NCI-H1417 treated with DMSO at 0.1 percent for 48 hours (cell line): ENCODE results near the gene ERC2.

Experiments used
- DNase-seq: peaks from one replicate; lab custom pipeline; 2025; lab: John Stamatoyannopoulos, UW

Gene ERC2

DNA sequence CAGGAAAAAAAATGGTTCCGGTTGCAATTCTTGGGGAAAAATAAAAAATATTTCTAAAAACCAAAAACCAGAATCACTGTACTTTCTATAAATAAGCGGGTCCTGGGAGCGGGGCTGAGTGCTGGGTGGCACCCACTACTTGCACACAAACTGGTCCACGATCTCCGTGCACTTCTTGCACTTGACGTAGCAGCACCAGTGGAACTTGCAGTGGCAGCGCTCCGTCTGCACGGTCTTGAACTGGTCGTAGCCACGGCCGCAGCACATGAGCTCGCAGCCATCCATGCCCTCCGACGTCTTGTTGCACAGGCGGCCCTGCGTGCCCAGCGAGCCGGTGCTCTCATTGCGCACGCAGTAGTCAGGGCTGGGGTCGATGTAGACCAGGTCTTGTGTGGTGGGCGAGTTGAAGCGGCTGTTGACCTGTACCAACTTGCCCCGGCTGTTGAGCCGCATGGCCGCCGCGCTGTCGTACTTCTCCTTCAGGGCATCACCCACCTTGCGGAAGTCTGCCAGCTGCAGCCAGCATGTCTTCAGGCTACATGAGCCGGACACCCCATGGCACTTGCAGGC is 998.2 kb downstream of the ERC2 start:
- DNase-seq, result no peak

- no peak for DNase-seq
These were observed 1000.0 kb downstream of the ERC2 start for GRCh38 chr3:55468251-55468650.

DNA sequence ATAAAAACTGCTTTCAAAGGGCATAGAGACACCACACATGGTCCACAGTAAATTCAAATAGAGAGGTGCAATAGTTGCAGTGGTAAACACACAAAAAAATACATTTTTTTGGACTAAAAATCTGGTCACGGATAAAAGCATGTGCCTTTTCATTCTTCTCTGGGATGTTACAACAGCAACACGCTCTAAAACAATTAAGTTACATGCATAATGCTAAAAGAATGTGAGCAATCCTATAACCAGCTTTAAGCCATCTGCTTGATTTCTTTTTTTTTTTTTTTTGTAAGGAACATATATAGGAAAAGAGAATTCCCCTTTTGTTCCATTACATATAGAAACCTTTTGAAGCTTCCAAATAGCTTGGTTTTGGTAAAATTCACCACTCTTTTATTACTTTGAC is 1001.2 kb downstream of the ERC2 start:
- no peak for DNase-seq

DNA sequence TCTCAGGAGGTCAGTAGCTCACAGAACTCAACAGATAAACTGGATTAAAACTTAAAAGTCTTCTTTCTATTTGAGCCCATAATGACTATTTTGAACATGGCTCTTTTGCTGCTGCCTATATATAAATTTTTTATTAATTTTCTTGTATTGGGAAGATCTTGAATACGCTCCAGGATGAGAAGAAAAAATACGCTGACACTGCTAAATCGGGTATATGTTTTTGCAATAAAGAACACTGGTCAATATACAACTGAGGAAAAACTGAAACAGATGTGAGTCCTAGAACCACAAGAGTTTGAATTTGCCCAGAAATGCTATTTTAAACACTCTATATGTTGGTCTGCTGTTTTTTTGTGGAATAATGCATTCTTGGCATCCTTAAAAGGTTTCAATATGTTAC is 1001.7 kb downstream of the ERC2 start:
- DNase-seq, result no peak

DNA sequence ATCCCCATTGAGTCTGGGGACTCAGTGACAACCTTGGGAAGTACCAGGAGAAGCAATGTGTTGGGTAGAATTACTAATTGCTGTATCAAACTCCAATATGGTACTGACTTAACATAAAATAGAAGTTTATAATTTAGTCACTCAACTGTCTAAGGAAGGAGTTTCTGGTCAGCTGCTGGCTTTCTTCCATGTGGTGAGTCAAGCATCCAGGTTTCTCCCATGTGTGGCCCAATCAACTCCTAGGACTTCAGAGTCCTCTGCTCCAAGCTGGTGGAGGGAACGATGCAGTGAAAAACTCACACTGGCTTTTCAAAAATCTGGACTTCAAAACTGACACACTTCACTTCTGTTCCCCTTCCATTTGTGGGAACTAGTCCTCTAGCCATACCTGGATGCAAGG is 1006.4 kb downstream of the ERC2 start:
- no peak for DNase-seq

DNA sequence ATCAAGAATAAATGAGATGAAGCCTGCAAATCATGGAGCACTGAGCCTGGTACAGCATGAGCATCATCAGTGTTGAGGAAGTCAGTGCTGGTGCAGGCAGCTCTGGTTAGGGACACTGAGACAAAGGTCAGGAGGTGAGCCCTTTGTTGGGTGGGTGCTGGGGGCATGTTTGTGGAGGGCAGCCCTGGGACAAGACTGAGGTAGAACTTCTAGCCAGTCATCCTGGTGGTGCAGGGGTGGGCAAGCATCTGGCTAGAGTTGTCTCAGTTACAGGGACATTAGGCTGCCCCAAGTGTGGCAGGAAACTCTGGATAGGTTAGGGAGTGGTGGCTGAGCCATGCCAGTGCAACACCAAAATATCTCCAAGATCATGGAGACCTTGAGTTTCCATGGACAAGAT is 1008.4 kb downstream of the ERC2 start:
- no peak for DNase-seq
